PFSK-1 (cell line): ENCODE data around the gene IL25.

ENCODE experiments used
- FOXP2 ChIP-seq: optimal IDR thresholded peaks from 2 replicates; pipeline ENCODE3; 2011; ENCODE audit warnings: borderline replicate concordance, control low read depth, inconsistent platforms; ENCODE audit not compliant: insufficient read depth; ENCODE audit errors: extremely low read length, extremely low read depth
- POLR2AphosphoS5 ChIP-seq: IDR thresholded peaks from 2 replicates; pipeline ENCODE4 v1.6.1; 2012; ENCODE audit warnings: low read depth, mild to moderate bottlenecking, control low read depth, low read length, moderate library complexity
- REST ChIP-seq, 2 experiments: IDR thresholded peaks; 2 replicates each; pipeline versions ENCODE4 v1.6.1 to v1.8.0; 2011 to 2012; ENCODE audit warnings: low read depth in 2 of 2, low read length in 2 of 2, control low read depth in 1 of 2, inconsistent platforms in 1 of 2, mild to moderate bottlenecking in 1 of 2, moderate library complexity in 1 of 2; ENCODE audit not compliant: insufficient read depth in 1 of 2
- SIN3A ChIP-seq: IDR thresholded peaks from 2 replicates; pipeline ENCODE4 v1.6.1; 2012; ENCODE audit warnings: mild to moderate bottlenecking, low read length, moderate library complexity, borderline replicate concordance; ENCODE audit not compliant: insufficient read depth
- TAF1 ChIP-seq: IDR thresholded peaks from 2 replicates; pipeline ENCODE4 v1.6.1; 2012; ENCODE audit warnings: low read length, control low read depth, borderline replicate concordance; ENCODE audit not compliant: insufficient read depth

The IL25 gene

GRCh38 chr14:23366426-23366921 is 6.1 kb upstream of the IL25 start:
- no peak for TF ChIP-seq SIN3A
- TF ChIP-seq TAF1: no peak
- TF ChIP-seq REST (IDR thresholded peaks at IDR 0.05; ENCODE audit: insufficient read depth in 1 of 2, low read depth in 2 of 2, low read length in 2 of 2): no peak
- TF ChIP-seq FOXP2: no peak
- TF ChIP-seq POLR2AphosphoS5: no peak

- TF ChIP-seq FOXP2 (no peak), SIN3A (no peak), REST (IDR thresholded peaks at IDR 0.05; ENCODE audit: insufficient read depth in 1 of 2, low read depth in 2 of 2, low read length in 2 of 2) (no peak), POLR2AphosphoS5 (no peak), TAF1 (no peak)
These were observed 2.4 kb upstream of the IL25 start for GRCh38 chr14:23370221-23370620.

- TF ChIP-seq REST (IDR thresholded peaks at IDR 0.05; ENCODE audit: insufficient read depth in 1 of 2, low read depth in 2 of 2, low read length in 2 of 2): no peak
- TF ChIP-seq SIN3A: no peak
- no peak for TF ChIP-seq POLR2AphosphoS5
- TF ChIP-seq TAF1: no peak
- no peak for TF ChIP-seq FOXP2
These were observed 744 bp upstream of the IL25 start for GRCh38 chr14:23371865-23372264.

- TF ChIP-seq TAF1: no peak
- no peak for TF ChIP-seq SIN3A
- TF ChIP-seq REST (IDR thresholded peaks at IDR 0.05; ENCODE audit: insufficient read depth in 1 of 2, low read depth in 2 of 2, low read length in 2 of 2): no peak
- no peak for TF ChIP-seq FOXP2
- no peak for TF ChIP-seq POLR2AphosphoS5
These were observed 432 bp downstream of the IL25 start for GRCh38 chr14:23373041-23373440.
